H1 (cell line): Measurements from ENCODE around the gene ARHGAP12. TPM values are rescaled to one million over a fixed set of nuclear protein-coding genes. Genes with fewer than 3 reads are reported as not detected.

Source experiments
- CTCF ChIA-PET: fragments of 300-600 bp; sonication (Branson Sonifier 250); formaldehyde crosslinking; loops from one replicate; lab custom pipeline; 2021; ENCODE audit not compliant: partially characterized antibody; lab: Charles Lee
- POLR2A ChIA-PET: fragments of 300-600 bp; sonication (Branson Sonifier 250); formaldehyde crosslinking; loops from one replicate; lab custom pipeline; 2021; ENCODE audit warnings: inconsistent platforms; ENCODE audit not compliant: partially characterized antibody; lab: Charles Lee
- DNase-seq, 2 experiments: peaks; one replicate each; pipeline versions ENCODE4 v3.0.0 to v3.0.0-alpha.2; 2010 to 2022; ENCODE audit warnings: low spot score in 2 of 2, low read depth in 1 of 2, mixed read lengths in 1 of 2
- FAIRE-seq: peaks from 2 replicates; lab custom pipeline; 2011; peaks lifted over from hg19 to GRCh38; lab: Jason Lieb, UNC
- H2AFZ ChIP-seq: 2 replicates; pipeline ENCODE4 v1.8.1; 2012; ENCODE audit warnings: low read length, inconsistent platforms
- H2AK5ac ChIP-seq: 2 replicates; pipeline ENCODE4 v1.6.1; 2013; ENCODE audit warnings: low read depth, low read length
- H2BK120ac ChIP-seq: replicated peaks from 2 replicates; pipeline ENCODE3; 2013; ENCODE audit warnings: low read depth, low read length, inconsistent platforms
- H2BK12ac ChIP-seq: 2 replicates; pipeline ENCODE4 v1.6.1; 2013; ENCODE audit warnings: low read depth, low read length
- H2BK15ac ChIP-seq: 2 replicates; pipeline ENCODE4 v1.6.1; 2013; ENCODE audit warnings: low read length
- H2BK20ac ChIP-seq: 2 replicates; pipeline ENCODE4 v1.6.1; 2013; ENCODE audit warnings: low read length
- H2BK5ac ChIP-seq: 2 replicates; pipeline ENCODE4 v1.6.1; 2013; ENCODE audit warnings: low read depth, low read length
- H3K14ac ChIP-seq: 2 replicates; pipeline ENCODE4 v1.6.1; 2013; ENCODE audit warnings: inconsistent platforms; ENCODE audit not compliant: insufficient read length
- H3K18ac ChIP-seq: 2 replicates; pipeline ENCODE4 v1.6.1; 2013; ENCODE audit warnings: low read length; ENCODE audit errors: extremely low read depth
- H3K23ac ChIP-seq: 2 replicates; pipeline ENCODE4 v1.6.1; 2013; ENCODE audit warnings: inconsistent platforms; ENCODE audit not compliant: insufficient read length
- H3K23me2 ChIP-seq: 2 replicates; pipeline ENCODE4 v1.6.1; 2013; ENCODE audit warnings: low read depth, low read length
- H3K27ac ChIP-seq: 2 replicates; pipeline ENCODE4 v1.6.1; 2011; ENCODE audit warnings: low read depth, low read length, inconsistent platforms
- H3K27me3 ChIP-seq, 4 experiments: replicated peaks in 1 of 4; 1 replicate in 1 of 4; 2 replicates in 3 of 4; pipeline versions ENCODE4 v1.6.1 to v1.8.1; 2011 to 2013; ENCODE audit warnings: low read length in 3 of 4, mild to moderate bottlenecking in 3 of 4, inconsistent platforms in 2 of 4, mixed read lengths in 2 of 4, moderate library complexity in 1 of 4; ENCODE audit not compliant: control insufficient read depth in 3 of 4, insufficient read depth in 3 of 4; ENCODE audit errors: extremely low read depth in 1 of 4
- H3K36me3 ChIP-seq, 4 experiments: 2 replicates each; pipeline versions ENCODE4 v1.6.1 to v1.8.1; 2011 to 2013; ENCODE audit warnings: mild to moderate bottlenecking in 4 of 4, low read length in 3 of 4, moderate library complexity in 2 of 4, control low read depth in 1 of 4, inconsistent platforms in 1 of 4; ENCODE audit not compliant: insufficient read depth in 4 of 4, control insufficient read depth in 2 of 4
- H3K4ac ChIP-seq: replicated peaks from 2 replicates; pipeline ENCODE3; 2013; ENCODE audit warnings: low read length, low read depth, mixed read lengths, inconsistent platforms; ENCODE audit not compliant: insufficient read length
- H3K4me1 ChIP-seq, 4 experiments: replicated peaks in 1 of 4; 1 replicate in 1 of 4; 2 replicates in 3 of 4; pipeline versions ENCODE4 v1.6.1 to v1.8.1; 2011 to 2013; ENCODE audit warnings: low read length in 3 of 4, inconsistent platforms in 2 of 4, mixed read lengths in 1 of 4; ENCODE audit not compliant: insufficient read depth in 4 of 4, control insufficient read depth in 3 of 4
- H3K4me2 ChIP-seq, 2 experiments: 2 replicates each; pipeline versions ENCODE4 v1.6.1 to v1.8.1; 2011 to 2013; ENCODE audit warnings: low read depth in 2 of 2, low read length in 2 of 2, control low read depth in 1 of 2, inconsistent platforms in 1 of 2, mild to moderate bottlenecking in 1 of 2; ENCODE audit not compliant: insufficient read depth in 1 of 2
- H3K4me3 ChIP-seq, 4 experiments: fragments of 200-600, 300-600 bp in 1 of 4; sonication (generic), shearing (Covaris generic), sonication (Bioruptor Twin) in 1 of 4; 2 replicates each; pipeline versions ENCODE4 v1.5.1 to v1.8.1; 2011 to 2016; ENCODE audit warnings: low read length in 4 of 4, low read depth in 3 of 4, control low read depth in 2 of 4, inconsistent platforms in 2 of 4, mild to moderate bottlenecking in 2 of 4, mixed read lengths in 1 of 4, moderate library complexity in 1 of 4; ENCODE audit not compliant: insufficient read depth in 2 of 4; ENCODE audit errors: extremely low read depth in 1 of 4
- H3K56ac ChIP-seq: replicated peaks from 2 replicates; pipeline ENCODE3; 2013; ENCODE audit warnings: low read depth, mild to moderate bottlenecking, mixed read lengths, low read length, inconsistent platforms; ENCODE audit not compliant: insufficient read length
- H3K79me1 ChIP-seq: 2 replicates; pipeline ENCODE4 v1.6.1; 2013; ENCODE audit warnings: low read depth, low read length, control low read depth
- H3K79me2 ChIP-seq, 2 experiments: 2 replicates each; pipeline versions ENCODE4 v1.6.1 to v1.8.1; 2012 to 2013; ENCODE audit warnings: low read length in 2 of 2, mild to moderate bottlenecking in 2 of 2, inconsistent platforms in 1 of 2; ENCODE audit not compliant: insufficient read depth in 2 of 2, control insufficient read depth in 1 of 2
- H3K9ac ChIP-seq, 4 experiments: replicated peaks in 1 of 4; 1 replicate in 1 of 4; 2 replicates in 3 of 4; pipeline versions ENCODE4 v1.6.1 to v1.8.1; 2011 to 2013; ENCODE audit warnings: low read depth in 3 of 4, low read length in 3 of 4, control low read depth in 2 of 4, mild to moderate bottlenecking in 2 of 4, moderate library complexity in 2 of 4, inconsistent platforms in 1 of 4; ENCODE audit errors: extremely low read depth in 1 of 4
- H3K9me3 ChIP-seq, 2 experiments: 2 replicates each; pipeline versions ENCODE4 v1.6.1 to v1.8.1; 2012 to 2013; ENCODE audit warnings: mild to moderate bottlenecking in 2 of 2, moderate library complexity in 2 of 2, control low read depth in 1 of 2, inconsistent platforms in 1 of 2, low read depth in 1 of 2, low read length in 1 of 2, mixed read lengths in 1 of 2; ENCODE audit not compliant: insufficient read depth in 2 of 2
- H4K20me1 ChIP-seq, 2 experiments: replicated peaks in 1 of 2; 2 replicates each; pipeline versions ENCODE3 to v1.8.1; 2011 to 2013; ENCODE audit warnings: inconsistent platforms in 2 of 2, low read length in 2 of 2, mild to moderate bottlenecking in 1 of 2; ENCODE audit not compliant: insufficient read depth in 2 of 2, control insufficient read depth in 1 of 2
- H4K5ac ChIP-seq: 2 replicates; pipeline ENCODE4 v1.6.1; 2013; ENCODE audit warnings: low read length, low read depth, mixed read lengths, inconsistent platforms; ENCODE audit not compliant: insufficient read length
- H4K8ac ChIP-seq: 2 replicates; pipeline ENCODE4 v1.8.0; 2013; ENCODE audit warnings: mild to moderate bottlenecking, moderate library complexity, low read length, inconsistent platforms; ENCODE audit not compliant: insufficient read depth; ENCODE audit errors: extremely low read depth
- H4K91ac ChIP-seq: replicated peaks from 2 replicates; pipeline ENCODE3; 2013; ENCODE audit warnings: low read length, mixed read lengths, inconsistent platforms; ENCODE audit not compliant: insufficient read length
- BACH1 ChIP-seq: IDR thresholded peaks from 2 replicates; pipeline ENCODE4 v1.6.1; 2012; ENCODE audit warnings: low read length, improper control_type of control experiment
- CEBPB ChIP-seq: IDR thresholded peaks from 2 replicates; pipeline ENCODE4 v1.6.1; 2012; ENCODE audit warnings: low read depth, low read length
- CREB1 ChIP-seq: IDR thresholded peaks from 2 replicates; pipeline ENCODE4 v1.6.1; 2012; ENCODE audit warnings: inconsistent platforms
- FOSL1 ChIP-seq: IDR thresholded peaks from 2 replicates; pipeline ENCODE4 v1.6.1; 2011; ENCODE audit warnings: mild to moderate bottlenecking, low read depth, low read length, moderate library complexity; ENCODE audit not compliant: insufficient read depth
- KDM1A ChIP-seq: fragments of 200-600, 300-600 bp; sonication (generic); IDR thresholded peaks from 2 replicates; pipeline ENCODE4 v1.7.1; 2016; ENCODE audit warnings: mild to moderate bottlenecking, low read length, borderline replicate concordance
- RAD21 ChIP-seq, 2 experiments: IDR thresholded peaks in 1 of 2; conservative IDR thresholded peaks in 1 of 2; 2 replicates each; pipeline ENCODE4 v1.6.1; 2011; ENCODE audit warnings: low read depth in 2 of 2, low read length in 2 of 2, improper control_type of control experiment in 1 of 2, inconsistent platforms in 1 of 2, mild to moderate bottlenecking in 1 of 2, moderate library complexity in 1 of 2
- RBBP5 ChIP-seq: IDR thresholded peaks from 2 replicates; pipeline ENCODE4 v1.7.1; 2012; ENCODE audit warnings: low read depth, mild to moderate bottlenecking, inconsistent platforms, low read length, moderate library complexity, borderline replicate concordance
- RNF2 ChIP-seq: fragments of 200-900, 300-1000 bp; sonication (generic); IDR thresholded peaks from 2 replicates; pipeline ENCODE4 v1.7.1; 2016; ENCODE audit warnings: borderline replicate concordance, low read depth, mild to moderate bottlenecking, antibody characterized with exemption, low read length; ENCODE audit not compliant: poor library complexity, severe bottlenecking; ENCODE audit errors: missing control alignments
- SP1 ChIP-seq: IDR thresholded peaks from 2 replicates; pipeline ENCODE4 v1.6.1; 2011; ENCODE audit warnings: low read depth, low read length
- TAF1 ChIP-seq: IDR thresholded peaks from 2 replicates; pipeline ENCODE4 v1.6.1; 2011; ENCODE audit warnings: mild to moderate bottlenecking, low read depth, low read length
- TAF7 ChIP-seq: optimal IDR thresholded peaks from 2 replicates; pipeline ENCODE3; 2011; ENCODE audit warnings: low read depth, mild to moderate bottlenecking, inconsistent platforms, low read length, moderate library complexity, borderline replicate concordance
- TBP ChIP-seq: IDR thresholded peaks from 2 replicates; pipeline ENCODE4 v1.6.1; 2011; ENCODE audit warnings: low read depth, low read length, improper control_type of control experiment
- WGBS, 2 experiments: shearing (Covaris generic) in 1 of 2; methylation state at CpG; one replicate each; pipeline versions ENCODE4 v1.1.6 to v1.1.7; 2013 to 2015; ENCODE audit warnings: low lambda C conversion rate in 2 of 2, mixed read lengths in 2 of 2, inconsistent platforms in 1 of 2, low coverage in 1 of 2, missing lambda C conversion rate in 1 of 2; ENCODE audit not compliant: insufficient replicate concordance in 2 of 2, insufficient coverage in 1 of 2, insufficient read length in 1 of 2; ENCODE audit errors: extremely low coverage in 1 of 2, missing lambda C conversion rate in 1 of 2; 5-methylcytosine and 5-hydroxymethylcytosine counted together
- polyA plus RNA-seq, 7 experiments: library from polyadenylated mRNA; depleted of rRNA in 3 of 7; stranded (reverse) in 5 of 7; unstranded in 2 of 7; fragments of >200 nt in 5 of 7; fragments of 200-250 nt in 2 of 7; gene quantifications; 1 replicate in 5 of 7; 2 replicates in 1 of 7; 4 replicates in 1 of 7; pipeline versions ENCODE4 v1.2.1 to v1.2.3, GENCODE V29; 2011 to 2013; ENCODE audit warnings: missing spikeins in 2 of 7, mixed read lengths in 2 of 7
- total RNA-seq: library from RNA; stranded (reverse); fragmentation: NEBNext Ultra II Directional; extraction: Animal tissue kit (Norgen Biotek cat#: 25700); gene quantifications from 2 replicates; pipeline ENCODE4 v1.2.1, GENCODE V29; 2021
- TF ChIP-seq, protein P1 (sequence below): IDR thresholded peaks from 2 replicates; pipeline ENCODE4 v1.6.1; 2012; ENCODE audit warnings: low read length, inconsistent platforms

ARHGAP12 gene
- total and polyA plus RNA-seq, 2 of the 8 experiments (the other 6 are each of a cell fraction or from before 2014, with no cell fraction given), result 10.1 to 39.0 TPM

DNA sequence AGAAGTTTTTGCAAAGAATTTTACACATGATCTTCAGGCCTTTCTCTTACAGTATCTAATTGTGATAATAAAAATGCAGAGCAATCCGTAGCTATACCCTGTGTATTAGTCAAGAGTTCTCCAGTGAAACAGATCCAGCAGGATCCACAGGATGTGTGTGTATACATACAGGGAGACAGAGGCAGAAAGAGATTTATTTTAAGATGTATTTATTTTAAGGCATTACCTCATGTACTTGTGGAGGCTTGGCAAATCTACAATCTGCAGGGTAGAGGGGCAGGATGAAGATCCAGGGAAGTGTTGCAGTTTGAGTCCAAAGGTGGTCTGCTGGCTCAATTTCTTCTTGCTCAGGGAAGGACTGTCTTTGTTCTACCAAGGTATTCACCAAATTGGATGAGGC lies 41.7 kb downstream of the ARHGAP12 start:
- Histone ChIP-seq H3K4me3 (no peak overlapping the region), H4K5ac (no peak overlapping the region)
- no peak for TF ChIP-seq BACH1
- no peak for TF ChIP-seq CREB1
- TF ChIP-seq RNF2, result no peak
- TF ChIP-seq TAF1, result no peak
- TF ChIP-seq, protein P1, sequence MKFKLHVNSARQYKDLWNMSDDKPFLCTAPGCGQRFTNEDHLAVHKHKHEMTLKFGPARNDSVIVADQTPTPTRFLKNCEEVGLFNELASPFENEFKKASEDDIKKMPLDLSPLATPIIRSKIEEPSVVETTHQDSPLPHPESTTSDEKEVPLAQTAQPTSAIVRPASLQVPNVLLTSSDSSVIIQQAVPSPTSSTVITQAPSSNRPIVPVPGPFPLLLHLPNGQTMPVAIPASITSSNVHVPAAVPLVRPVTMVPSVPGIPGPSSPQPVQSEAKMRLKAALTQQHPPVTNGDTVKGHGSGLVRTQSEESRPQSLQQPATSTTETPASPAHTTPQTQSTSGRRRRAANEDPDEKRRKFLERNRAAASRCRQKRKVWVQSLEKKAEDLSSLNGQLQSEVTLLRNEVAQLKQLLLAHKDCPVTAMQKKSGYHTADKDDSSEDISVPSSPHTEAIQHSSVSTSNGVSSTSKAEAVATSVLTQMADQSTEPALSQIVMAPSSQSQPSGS, result no peak
- TF ChIP-seq CEBPB, result no peak
- TF ChIP-seq RBBP5, result no peak
- no peak for TF ChIP-seq FOSL1
- no peak for TF ChIP-seq KDM1A
- TF ChIP-seq TAF7, result no peak
- no peak for TF ChIP-seq SP1
- TF ChIP-seq RAD21 (IDR thresholded peaks at IDR 0.05 in 1 of 2, conservative IDR thresholded peaks at IDR 0.05 in 1 of 2; ENCODE audit: low read depth in 2 of 2, low read length in 2 of 2), result no peak
- TF ChIP-seq TBP, result no peak

More for the DNA sequence above, 41.7 kb downstream of the ARHGAP12 start:
- H2AFZ ChIP-seq, result no peak overlapping the region
- H3K23ac ChIP-seq, result no peak overlapping the region
- H3K4ac ChIP-seq, result no peak overlapping the region
- H2BK15ac ChIP-seq, result no peak overlapping the region
- DNase-seq (no peak), FAIRE-seq (no peak)
- H3K79me2 ChIP-seq, result peaks cover 0 to 64% of the 10 kb centered on the region in 2 experiments; a peak in 2 of 4 replicates
- no peak overlapping the region for H2BK12ac ChIP-seq
- no peak overlapping the region for H3K9ac ChIP-seq
- H3K79me1 ChIP-seq, result peaks cover 2% of the 10 kb centered on the region; the same call in 1 of the 2 replicates
- ChIA-PET POLR2A (no interaction called here), CTCF (no interaction called here)
- no peak overlapping the region for H2BK5ac ChIP-seq
- H3K18ac ChIP-seq, result no peak overlapping the region
- no peak overlapping the region for H2BK20ac ChIP-seq
- WGBS, 2 experiments, result 95% methylated on average over 1 of the region's 1 CpG; no CpG with 5 or more reads in 1 of the 2 experiments
- no peaks in the 10 kb centered on the region for H3K23me2 ChIP-seq
- H2BK120ac ChIP-seq, result no peak overlapping the region
- H3K4me2 ChIP-seq, result no peak overlapping the region
- H3K27me3 ChIP-seq, result no peaks in the 10 kb centered on the region
- H3K56ac ChIP-seq, result no peak overlapping the region
- no peak overlapping the region for H2AK5ac ChIP-seq
- no peaks in the 10 kb centered on the region for H3K4me1 ChIP-seq
- no peak overlapping the region for H4K91ac ChIP-seq
- no peak overlapping the region for H4K8ac ChIP-seq
- no peak overlapping the region for H3K27ac ChIP-seq
- H4K20me1 ChIP-seq, result no peaks in the 10 kb centered on the region
- H3K14ac ChIP-seq, result no peak overlapping the region
- H3K36me3 ChIP-seq, result no peaks in the 10 kb centered on the region
- no peaks in the 10 kb centered on the region for H3K9me3 ChIP-seq
